Stimulated activated CD4-positive, alpha-beta T cell treated with anti-CD3 and anti-CD28 coated beads, Interleukin-15, amount 100 ng/mL, for 48 hours (primary cell): ENCODE measurements around the gene FGF12.

Source experiments
- DNase-seq, 2 donors: peaks; one replicate each; pipeline ENCODE4 v3.0.0-alpha.2; 2020; ENCODE audit warnings: low read depth in 2 of 2

The FGF12 gene

DNA sequence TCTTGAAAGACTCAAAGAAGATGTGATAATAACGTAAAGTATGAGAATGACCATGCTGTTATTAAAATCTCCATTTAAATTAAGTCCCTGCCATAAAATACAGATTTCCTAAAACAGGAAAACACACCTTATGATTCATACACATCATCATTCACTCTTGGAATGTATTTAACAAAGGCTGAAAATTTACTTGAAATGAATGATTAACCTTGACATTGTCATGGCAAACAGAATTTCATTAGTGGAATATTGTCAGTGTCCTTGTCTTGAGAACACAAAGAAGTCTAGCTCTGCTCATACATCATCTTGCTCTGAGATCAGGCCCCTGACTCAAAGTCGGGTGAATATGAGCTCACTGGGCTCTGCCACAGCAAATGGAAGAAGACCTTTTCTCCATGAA lies 313.9 kb downstream of the FGF12 start:
- no peak for DNase-seq

DNA sequence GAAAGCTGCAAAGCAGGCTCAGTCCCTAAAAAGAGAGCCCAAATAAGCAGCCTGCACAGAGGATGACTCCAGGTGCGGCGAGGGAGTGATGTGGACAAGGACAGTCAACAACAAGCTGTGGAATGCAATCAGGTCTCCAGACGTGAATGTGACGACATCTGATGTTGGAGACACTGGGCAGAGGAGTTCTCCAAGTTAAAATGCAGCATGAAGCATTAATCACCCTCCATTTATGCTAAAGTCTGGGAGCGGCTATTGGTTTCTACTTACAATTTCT lies 316.7 kb downstream of the FGF12 start:
- DNase-seq: no peak

DNA sequence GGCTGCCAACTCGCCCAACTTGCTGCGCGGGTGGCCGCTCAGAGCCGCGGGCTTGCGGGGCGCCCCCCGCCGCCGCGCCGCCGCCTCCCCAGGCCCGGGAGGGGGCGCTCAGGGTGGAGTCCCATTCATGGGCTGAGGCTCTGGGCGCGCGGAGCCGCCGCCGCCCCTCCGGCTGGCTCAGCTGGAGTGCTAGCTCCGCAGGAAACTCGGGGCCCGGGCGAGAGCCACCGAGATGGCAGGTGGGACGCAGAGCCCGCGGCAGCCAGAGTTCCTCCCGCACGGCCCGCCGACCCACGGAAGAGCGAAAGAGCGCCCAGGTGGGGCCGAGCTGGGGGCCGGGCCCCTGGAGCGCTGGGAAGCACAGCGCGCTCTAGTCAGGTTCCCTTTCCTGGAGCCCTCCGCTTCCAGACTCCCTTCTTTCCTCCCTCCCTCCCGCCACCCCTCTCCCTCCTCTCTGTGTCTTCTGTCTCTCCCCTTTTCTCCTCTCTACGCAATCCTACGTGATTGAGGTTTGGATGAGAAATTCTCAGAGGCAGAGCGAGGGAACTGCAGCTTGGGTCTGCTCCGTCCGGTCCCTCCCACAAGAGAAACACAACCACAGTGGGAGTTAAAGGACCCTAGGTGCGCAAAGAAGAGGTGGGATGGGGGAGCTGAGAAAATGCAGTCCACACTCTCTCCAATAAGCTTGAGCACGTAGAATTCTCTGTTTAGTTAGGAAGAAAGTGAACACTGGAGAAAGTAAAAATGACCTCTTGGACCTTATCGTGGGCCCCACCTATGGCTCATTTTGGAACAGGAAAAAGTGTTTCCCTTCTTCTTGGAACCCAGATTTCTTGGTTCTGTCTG lies 317.3 kb downstream of the FGF12 start:
- DNase-seq: no peak

DNA sequence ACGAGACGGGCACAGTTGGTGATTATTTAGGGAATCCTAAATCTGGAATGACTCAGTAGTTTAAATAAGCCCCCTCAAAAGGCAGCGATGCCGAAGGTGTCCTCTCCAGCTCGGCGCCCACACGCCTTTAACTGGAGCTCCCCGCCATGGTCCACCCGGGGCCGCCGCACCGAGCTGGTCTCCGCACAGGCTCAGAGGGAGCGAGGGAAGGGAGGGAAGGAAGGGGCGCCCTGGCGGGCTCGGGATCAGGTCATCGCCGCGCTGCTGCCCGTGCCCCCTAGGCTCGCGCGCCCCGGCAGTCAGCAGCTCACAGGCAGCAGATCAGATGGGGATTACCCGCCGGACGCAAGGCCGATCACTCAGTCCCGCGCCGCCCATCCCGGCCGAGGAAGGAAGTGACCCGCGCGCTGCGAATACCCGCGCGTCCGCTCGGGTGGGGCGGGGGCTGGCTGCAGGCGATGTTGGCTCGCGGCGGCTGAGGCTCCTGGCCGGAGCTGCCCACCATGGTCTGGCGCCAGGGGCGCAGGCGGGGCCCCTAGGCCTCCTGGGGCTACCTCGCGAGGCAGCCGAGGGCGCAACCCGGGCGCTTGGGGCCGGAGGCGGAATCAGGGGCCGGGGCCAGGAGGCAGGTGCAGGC lies 318.0 kb downstream of the FGF12 start:
- no peak for DNase-seq

DNA sequence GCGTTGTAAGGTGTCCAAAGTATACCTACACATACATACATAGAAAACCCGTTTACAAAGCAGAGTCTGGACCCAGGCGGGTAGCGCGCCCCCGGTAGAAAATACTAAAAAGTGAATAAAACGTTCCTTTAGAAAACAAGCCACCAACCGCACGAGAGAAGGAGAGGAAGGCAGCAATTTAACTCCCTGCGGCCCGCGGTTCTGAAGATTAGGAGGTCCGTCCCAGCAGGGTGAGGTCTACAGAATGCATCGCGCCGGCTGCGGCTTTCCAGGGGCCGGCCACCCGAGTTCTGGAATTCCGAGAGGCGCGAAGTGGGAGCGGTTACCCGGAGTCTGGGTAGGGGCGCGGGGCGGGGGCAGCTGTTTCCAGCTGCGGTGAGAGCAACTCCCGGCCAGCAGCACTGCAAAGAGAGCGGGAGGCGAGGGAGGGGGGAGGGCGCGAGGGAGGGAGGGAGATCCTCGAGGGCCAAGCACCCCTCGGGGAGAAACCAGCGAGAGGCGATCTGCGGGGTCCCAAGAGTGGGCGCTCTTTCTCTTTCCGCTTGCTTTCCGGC lies 318.6 kb downstream of the FGF12 start:
- no peak for DNase-seq

DNA sequence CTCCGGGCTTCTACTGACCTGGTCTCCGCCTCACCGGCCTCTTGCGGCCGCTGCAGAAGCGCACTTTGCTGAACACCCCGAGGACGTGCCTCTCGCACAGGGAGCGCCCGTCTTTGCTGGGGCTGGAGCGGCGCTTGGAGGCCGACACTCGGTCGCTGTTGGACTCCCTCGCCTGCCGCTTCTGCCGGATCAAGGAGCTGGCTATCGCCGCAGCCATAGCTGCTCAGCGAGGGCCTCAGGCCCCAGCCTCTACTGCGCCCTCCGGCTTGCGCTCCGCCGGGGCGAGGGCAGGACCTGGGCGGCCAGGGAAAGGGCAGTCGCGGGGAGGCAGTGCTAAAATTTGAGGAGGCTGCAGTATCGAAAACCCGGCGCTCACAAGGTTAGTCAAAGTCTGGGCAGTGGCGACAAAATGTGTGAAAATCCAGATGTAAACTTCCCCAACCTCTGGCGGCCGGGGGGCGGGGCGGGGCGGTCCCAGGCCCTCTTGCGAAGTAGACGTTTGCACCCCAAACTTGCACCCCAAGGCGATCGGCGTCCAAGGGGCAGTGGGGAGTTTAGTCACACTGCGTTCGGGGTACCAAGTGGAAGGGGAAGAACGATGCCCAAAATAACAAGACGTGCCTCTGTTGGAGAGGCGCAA lies 319.2 kb downstream of the FGF12 start:
- DNase-seq: no peak

DNA sequence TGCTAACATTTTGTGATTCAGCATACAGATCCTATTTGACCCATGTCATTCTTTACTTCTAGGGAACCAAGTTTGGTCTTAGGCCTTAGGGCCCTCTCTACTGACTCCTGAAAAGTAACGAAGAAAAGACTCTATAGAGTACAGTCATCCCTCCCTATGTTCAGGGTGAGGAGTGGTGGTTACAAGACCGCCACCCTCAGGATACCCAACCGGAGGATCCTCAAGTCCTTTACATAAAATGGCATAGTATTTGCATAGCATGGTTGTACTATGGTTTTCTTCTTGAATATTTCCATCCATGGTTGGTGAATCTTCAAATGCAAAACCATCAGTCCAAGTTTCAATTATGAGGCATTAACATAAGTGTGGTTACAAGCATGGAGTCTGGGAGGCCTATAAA lies 327.6 kb downstream of the FGF12 start:
- no peak for DNase-seq

DNA sequence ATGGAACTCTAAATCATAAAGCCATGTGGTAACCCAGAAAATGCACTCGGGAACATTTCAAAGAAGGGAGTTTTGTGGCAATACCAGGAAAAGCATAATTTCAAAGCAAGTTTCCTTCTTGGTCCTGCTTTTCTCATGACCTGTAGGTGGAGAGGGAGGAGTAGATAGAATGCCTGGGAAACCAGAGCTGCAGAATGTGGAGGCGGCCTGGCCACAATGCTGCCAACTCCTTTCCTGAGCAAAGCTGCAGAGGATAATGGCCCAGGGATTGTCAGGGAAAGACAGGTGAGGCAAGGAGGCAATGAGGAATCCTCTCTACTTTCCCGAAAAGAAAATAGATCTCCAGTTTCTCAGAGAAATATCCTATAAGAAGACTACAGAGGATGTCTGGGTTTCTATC lies 330.3 kb downstream of the FGF12 start:
- DNase-seq: no peak

DNA sequence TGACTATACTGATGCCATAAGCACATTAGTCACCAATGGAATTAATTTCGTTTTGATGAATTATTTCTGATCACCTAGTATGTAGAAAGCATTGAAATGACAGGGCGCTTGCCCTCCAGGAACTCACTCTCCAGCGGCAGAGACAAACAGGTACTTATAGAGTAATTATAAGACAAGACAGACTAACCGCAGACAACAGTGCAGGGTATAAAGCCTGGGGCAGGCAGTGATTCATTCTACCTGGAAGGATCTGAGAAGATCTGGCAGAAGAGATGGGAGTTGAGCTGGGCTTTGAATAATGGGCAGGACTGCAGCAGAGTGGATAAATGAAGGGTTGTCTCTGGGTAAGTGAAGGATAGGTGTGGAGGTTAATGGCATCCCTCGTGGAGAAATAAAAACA lies 331.8 kb downstream of the FGF12 start:
- no peak for DNase-seq

DNA sequence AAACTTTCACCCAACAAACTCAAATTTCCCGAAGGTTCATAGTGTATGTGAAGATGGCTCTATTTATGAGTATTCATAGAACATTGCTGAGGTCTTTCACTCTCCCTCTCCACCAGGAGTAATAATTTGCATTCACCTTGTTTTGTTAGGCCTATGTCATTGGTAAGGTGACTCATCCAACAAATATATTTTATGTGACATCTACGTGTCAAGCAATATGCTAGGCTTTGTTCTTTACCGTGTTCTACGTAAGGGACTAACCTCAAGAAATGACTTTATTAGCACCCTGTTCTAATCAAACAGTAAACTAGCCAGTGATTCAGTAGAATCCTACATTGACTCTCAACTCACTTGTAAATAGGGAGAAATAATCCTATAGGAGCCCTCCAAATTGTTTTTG lies 334.4 kb downstream of the FGF12 start:
- DNase-seq: no peak

DNA sequence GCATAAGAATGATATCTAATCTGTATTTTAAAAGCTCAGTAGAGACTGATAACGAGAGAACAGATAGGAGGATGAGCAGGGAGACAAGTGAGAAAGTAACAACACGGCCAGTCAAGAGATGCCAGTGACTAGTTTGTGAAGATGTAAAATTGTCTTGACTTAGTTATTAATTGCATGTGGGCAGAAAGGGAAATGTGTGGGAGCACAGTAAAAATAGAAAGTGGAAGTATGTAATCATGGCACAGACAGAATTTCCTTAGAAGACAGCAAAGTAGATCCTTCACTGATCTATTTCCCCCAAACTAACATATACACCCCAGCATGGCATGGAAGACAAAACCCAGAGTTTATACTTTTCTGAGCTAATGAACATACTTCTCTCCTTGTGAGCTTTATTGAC lies 344.5 kb downstream of the FGF12 start:
- no peak for DNase-seq

DNA sequence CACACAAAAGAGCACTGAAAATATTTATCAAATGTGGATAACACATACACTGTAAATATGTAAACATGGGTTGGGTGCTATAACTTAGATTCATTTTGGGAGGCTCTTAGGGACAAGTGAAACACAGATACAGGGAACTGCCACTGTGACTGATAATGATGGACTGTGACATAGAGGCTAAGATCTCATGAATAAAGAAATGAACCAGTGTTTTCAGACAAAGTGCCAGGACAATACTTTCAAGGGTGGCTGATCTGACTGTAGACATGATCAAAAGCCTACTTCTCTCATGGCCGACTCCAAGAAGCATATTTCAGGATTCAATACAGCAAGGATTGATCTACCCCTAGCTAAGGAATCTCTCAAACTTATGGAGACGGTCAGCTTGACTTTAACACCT lies 353.8 kb downstream of the FGF12 start:
- no peak for DNase-seq

DNA sequence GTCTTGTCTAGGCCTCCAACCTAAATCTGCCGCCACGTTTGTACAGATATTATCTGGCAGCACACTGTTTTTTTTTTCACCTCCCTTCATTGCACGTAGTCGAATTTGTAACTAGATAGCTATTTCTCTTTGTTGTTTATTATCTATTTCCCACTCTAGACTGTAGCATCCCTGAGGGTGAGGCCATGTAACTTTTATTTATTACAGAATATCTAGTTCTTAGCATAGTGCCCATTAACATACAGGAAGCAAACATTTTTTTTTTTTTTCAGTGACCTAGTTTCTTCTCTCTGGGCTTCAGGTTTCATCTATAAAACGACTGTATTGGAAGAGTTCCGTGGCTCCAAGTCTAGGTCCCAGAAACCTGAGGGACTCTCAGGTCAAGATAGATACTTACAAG lies 354.3 kb downstream of the FGF12 start:
- no peak for DNase-seq

DNA sequence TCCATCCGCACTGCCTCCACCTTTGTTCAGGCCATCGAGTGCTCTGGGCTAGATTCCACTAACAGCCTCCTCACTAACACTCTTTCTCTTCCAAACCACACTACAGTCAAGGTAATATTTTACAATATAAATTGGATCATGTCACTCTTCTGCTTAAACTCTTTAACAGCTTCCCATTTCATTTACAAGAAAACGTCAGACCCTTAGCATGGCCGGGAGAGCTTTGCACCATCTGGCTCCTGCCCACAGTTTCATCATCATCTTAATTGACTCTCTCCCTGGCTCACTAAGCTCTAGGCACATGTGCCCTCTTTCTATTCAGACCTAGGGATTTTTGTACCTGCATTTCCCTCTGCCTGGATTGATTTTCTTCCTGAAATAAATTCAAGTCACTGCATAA lies 354.7 kb downstream of the FGF12 start:
- DNase-seq: no peak

DNA sequence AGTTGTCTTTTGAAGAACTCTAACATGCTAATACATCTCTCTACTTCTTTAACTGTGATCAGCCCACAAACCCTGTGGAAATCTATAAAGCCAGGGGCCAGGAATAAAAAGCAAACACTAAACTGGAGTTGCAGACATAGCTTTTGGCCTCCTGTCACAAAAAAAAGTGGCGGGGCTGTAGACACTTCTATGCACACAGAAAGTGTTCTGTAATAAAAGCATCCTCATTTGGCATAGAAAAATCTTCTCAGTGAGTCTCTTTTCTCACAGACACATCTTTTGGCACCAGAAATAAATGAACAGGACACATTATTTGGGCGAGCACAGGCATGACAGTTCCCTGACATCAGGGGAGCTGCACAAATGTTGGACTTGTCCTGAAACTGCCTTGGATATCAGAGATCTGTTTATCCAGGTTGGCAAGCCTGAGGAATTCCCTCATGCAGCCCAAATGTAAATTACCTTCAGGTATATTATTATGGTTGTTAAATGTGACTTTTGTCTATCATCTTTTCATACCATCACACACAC lies 355.4 kb downstream of the FGF12 start:
- DNase-seq: no peak

DNA sequence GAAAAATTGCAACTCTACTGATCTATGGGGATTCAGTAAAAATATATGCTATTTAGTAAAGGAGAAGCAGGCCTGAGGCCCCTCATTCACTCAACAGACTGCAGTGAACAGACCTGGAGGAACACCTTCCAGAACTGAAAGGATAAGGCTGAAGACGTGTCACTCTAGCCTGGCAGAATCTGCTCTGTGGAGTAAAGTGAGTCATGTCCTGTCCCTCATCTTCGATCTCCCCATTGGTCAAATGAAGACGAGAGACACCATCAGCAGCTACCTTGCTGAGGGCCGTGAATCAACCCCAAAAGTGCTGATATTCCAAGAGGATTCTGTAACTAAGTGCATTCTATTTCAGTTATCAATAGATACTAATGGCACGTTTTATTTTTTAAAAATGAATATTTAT lies 359.7 kb downstream of the FGF12 start:
- DNase-seq: no peak

DNA sequence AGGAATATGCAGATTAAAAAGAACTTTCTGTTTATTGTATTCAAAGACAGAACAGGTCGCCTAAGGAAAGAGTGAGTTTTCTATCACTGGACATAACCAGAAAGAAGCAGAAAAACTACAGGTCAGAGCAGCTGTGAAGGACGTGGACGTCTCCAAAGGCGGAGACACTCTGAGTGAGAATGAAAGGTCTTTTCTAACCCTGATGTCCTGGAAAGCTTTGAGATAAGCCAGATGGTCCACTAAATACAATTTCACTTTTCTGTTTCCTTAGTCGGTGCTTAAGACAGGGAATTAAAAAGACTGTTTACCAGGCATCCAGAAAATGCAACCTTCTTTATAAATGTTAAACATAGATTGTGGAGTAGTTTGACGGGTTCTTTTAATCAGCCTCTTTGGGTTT lies 360.4 kb downstream of the FGF12 start:
- no peak for DNase-seq

DNA sequence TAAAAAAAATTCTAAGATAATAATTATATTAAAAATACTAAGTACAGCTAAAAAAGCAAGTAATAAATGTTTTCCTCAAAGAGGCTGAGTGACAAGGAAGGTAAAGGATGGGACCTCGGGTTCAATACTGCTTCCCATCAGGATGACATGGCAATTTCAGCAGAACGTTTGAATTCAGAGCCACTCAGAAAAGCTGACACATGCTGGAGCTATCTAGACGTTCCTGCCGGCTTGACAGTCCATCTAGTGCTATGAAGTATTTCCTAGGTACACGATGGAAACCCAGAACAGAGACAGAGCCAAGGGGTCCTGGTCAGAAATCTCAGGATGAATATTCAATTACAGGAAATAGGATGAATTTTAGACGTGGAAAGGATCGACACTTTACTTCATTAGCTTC lies 361.8 kb downstream of the FGF12 start:
- DNase-seq: no peak

DNA sequence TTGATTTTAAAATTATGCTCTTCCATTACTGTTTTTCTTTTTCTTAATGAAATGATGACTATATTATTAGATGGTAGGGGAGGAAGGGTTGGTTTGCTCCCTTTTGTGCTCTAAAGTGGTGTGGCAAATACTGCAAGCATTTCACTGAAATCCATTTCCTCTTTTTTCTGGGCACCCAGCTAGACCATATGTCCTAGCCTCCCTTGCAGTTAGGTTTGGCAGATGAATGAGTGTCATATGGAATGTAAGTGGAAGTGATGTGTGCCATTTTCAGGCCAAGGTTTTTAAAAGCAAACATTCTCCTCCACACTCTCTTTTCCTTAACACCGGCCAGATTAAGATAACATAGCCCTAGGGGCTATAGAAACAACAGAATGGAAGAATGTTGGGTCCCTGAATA lies 363.0 kb downstream of the FGF12 start:
- no peak for DNase-seq

DNA sequence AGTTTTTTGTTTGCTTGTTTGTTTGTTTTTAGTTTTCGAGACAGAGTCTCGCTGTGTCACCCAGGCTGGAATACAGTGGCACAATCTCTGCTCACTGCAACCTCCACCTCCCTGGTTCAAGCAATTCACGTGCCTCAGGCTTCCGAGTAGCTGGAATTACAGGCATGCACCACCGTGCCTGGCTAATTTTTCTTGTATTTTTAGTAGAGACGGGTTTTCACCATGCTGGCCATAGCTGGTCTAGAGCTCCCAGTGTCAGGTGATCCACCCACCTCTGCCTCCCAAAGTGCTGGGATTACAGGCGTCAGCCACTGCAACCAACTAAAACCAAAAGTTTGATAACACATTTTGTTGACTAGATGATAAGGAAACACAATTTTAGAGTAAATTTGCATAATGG lies 372.7 kb downstream of the FGF12 start:
- no peak for DNase-seq

DNA sequence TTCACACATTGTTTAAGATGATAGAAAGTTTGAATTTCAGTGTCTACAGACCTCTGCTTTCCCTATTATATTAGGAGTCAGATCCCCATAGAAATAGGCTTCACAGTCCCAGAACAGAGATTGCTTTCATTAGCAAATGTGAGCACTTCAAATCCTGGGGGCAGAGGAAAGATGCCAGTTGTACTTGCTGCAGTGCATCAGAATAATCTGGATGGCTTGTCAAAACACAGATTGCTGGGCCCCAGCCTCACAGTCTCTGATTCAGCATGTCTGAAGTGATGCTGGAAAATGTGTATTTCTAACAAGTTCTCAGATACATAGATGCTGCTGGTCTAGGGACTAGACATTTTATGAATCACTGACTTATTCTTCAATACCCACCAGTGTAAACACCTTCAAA lies 375.2 kb downstream of the FGF12 start:
- no peak for DNase-seq

DNA sequence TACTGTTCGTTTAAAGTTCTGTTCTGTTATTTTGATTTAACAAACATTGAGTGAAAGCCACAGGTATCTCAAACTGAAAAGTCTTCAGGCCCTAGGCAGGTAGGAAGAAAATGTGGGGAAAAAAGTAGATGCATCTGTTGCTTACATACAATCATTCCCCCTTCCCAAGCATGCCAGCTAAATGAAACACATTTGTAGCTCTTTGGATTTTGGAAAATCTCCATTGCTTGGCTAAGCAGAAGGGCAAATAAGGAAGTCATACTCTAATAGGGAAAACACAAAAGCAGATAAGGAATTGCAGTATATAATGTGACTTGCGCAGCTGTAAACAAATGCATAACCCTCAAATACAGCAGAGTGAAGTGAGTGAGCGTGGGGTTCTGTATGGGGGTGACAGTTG lies 375.9 kb downstream of the FGF12 start:
- DNase-seq: no peak

DNA sequence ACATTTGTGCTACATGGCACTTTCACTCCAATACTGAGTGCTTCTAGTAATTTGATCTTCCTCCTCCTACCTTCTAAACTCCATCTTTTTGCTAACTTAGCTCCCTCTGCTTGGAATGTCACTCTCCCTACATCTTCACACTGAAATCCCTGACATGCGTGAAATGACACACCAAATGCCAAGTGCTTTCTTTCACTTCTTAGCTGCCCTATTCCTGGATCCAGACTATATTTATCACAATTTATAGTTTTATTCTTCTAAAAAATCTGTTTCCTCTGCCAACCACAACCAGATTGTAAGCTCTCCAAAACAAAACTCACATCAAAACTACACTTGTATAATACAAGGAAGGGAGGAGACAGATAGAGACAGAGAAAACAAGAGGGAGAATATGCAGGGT lies 387.3 kb downstream of the FGF12 start:
- no peak for DNase-seq
